ENCODE results near the gene BIN1. TPM values are rescaled to one million over a fixed set of nuclear protein-coding genes. Genes with fewer than 3 reads are reported as not detected.
"Not testable (repeated sequence)": the region's sequence is repeated elsewhere in the genome, so short reads cannot be mapped to it uniquely, and the experiment has no call there.

BIN1 gene
- total RNA-seq, 1 donor from 2014 or later, result 71.6 TPM

DNA sequence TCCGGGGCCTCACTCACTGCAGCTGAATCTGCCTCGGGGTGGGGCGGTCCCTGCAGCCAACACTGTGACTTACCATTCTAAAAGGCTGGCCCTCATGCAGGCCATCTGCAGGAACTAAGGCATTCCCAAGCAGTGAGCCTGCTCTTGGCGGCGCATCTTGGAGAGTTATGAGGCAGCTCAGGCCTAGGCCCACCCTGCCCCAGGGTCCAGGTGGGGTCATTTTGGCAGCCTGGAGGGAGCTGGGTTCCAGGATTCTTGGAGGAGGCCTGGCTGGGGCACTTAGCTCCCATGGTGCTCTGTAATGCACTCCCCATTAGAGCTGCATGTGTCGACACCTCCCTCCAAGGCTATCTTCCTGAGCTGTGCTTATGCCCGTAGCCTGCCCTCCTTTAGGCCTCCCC lies 14.8 kb upstream of the BIN1 start:
- Histone ChIP-seq H3K4me1 (no peaks in the 10 kb centered on the region), H3K27me3 (no peaks in the 10 kb centered on the region), H3K4me3 (no peak overlapping the region), H3K27ac (no peak overlapping the region), H3K9me3 (no peaks in the 10 kb centered on the region), H3K36me3 (no peaks in the 10 kb centered on the region)
- intact Hi-C loops (cut with DNase I), result no loop called here
- TF ChIP-seq, protein P1, sequence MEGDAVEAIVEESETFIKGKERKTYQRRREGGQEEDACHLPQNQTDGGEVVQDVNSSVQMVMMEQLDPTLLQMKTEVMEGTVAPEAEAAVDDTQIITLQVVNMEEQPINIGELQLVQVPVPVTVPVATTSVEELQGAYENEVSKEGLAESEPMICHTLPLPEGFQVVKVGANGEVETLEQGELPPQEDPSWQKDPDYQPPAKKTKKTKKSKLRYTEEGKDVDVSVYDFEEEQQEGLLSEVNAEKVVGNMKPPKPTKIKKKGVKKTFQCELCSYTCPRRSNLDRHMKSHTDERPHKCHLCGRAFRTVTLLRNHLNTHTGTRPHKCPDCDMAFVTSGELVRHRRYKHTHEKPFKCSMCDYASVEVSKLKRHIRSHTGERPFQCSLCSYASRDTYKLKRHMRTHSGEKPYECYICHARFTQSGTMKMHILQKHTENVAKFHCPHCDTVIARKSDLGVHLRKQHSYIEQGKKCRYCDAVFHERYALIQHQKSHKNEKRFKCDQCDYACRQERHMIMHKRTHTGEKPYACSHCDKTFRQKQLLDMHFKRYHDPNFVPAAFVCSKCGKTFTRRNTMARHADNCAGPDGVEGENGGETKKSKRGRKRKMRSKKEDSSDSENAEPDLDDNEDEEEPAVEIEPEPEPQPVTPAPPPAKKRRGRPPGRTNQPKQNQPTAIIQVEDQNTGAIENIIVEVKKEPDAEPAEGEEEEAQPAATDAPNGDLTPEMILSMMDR (IDR thresholded peaks at IDR 0.05), result no peak
- no peak for DNase-seq (ENCODE audit: low spot score in 2 of 2)

DNA sequence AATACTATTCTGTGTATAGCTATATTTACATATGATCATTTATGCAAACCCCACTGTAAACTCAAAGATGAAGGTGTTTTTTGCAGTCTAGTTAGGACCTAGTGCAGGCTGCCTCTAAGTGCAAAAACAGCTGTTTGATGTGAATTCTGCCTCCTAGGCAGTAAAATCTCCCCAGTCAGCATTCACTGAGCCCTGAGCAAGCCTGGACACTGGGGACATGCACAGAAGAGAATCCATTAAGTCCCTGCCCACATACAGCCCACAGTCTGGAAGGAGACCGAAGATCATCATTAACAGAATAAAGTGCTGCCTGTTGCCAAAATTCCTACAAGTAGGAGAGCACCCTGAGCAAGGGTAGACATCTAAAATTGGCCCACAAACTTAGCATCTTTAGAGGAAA lies 14.4 kb upstream of the BIN1 start:
- no peaks in the 10 kb centered on the region for H3K27me3 ChIP-seq
- H3K4me1 ChIP-seq, result no peaks in the 10 kb centered on the region
- H3K36me3 ChIP-seq, result no peaks in the 10 kb centered on the region
- DNase-seq (ENCODE audit: low spot score in 2 of 2), result no peak
- TF ChIP-seq, protein P1 (IDR thresholded peaks at IDR 0.05), result no peak
- H3K27ac ChIP-seq, result no peak overlapping the region
- no peak overlapping the region for H3K4me3 ChIP-seq
- no peaks in the 10 kb centered on the region for H3K9me3 ChIP-seq
- intact Hi-C loops (cut with DNase I), result no loop called here

DNA sequence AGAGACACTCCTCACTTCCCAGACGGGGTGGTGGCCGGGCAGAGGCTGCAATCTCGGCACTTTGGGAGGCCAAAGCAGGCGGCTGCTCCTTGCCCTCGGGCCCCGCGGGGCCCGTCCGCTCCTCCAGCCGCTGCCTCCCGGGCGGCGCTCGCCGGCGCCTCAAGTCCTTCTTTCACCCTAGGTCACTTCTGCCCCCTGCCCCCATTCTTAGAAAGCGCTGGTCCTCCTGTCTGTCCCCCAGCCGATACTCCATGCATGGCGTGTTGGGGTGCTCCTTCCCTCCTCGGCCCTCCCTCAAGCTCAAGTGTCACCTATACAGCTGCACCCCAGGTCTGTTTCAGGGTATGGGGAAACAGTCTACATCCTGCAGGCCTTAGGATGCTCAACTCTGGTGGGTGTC lies 13.5 kb upstream of the BIN1 start:
- H3K36me3 ChIP-seq; H3K27me3 ChIP-seq; intact Hi-C loops (cut with DNase I); H3K4me3 ChIP-seq; DNase-seq (ENCODE audit: low spot score in 2 of 2); H3K9me3 ChIP-seq; H3K27ac ChIP-seq; H3K4me1 ChIP-seq: not testable (repeated sequence)

DNA sequence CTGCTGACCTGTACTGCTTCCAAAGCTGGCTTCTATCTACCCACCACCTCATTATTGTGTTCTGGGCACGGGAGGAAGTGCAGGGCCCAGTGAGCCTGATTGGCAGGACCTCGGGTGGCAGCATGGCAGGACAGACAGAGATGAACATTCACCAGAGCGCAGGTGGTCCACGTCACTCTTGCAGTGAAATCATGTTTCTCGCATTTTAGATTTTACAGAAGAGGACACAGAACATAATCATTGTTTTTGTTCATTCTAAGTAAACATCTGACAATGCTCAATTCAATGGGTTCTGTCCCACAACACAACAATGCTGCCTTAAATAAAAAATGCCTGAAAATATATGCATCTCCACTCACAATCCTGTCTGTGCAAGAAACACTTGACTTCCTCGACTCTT lies 11.5 kb upstream of the BIN1 start:
- no peaks in the 10 kb centered on the region for H3K9me3 ChIP-seq
- intact Hi-C loops (cut with DNase I), result no loop called here
- TF ChIP-seq, protein P1 (IDR thresholded peaks at IDR 0.05), result no peak
- H3K27me3 ChIP-seq, result no peaks in the 10 kb centered on the region
- H3K4me3 ChIP-seq, result no peak overlapping the region
- no peaks in the 10 kb centered on the region for H3K4me1 ChIP-seq
- H3K36me3 ChIP-seq, result no peaks in the 10 kb centered on the region
- no peak overlapping the region for H3K27ac ChIP-seq
- DNase-seq (ENCODE audit: low spot score in 2 of 2), result no peak

DNA sequence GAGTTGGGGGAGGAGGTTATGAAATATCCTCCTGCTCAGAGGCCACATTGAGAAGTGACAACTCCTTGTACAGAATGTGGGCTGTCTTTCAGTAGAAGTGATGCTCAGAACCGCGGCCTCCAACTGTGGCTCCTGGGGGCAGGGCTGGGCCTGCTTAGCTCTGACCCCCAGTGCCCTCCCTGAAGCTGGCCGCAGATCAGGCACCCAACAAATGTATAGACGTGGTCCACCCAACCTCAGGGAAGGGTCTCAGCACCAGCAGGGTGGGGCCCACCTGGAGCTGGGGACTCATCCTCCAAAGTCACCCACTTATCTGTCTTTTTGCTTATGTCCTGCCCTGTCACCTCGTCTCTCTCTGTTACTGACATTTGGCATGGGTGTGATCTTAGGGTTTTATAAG lies 11.1 kb upstream of the BIN1 start:
- Histone ChIP-seq H3K9me3 (no peaks in the 10 kb centered on the region), H3K27me3 (no peaks in the 10 kb centered on the region), H3K4me1 (no peaks in the 10 kb centered on the region), H3K36me3 (no peaks in the 10 kb centered on the region), H3K27ac (no peak overlapping the region), H3K4me3 (no peak overlapping the region)
- DNase-seq (ENCODE audit: low spot score in 2 of 2), result no peak
- TF ChIP-seq, protein P1 (IDR thresholded peaks at IDR 0.05), result no peak
- intact Hi-C loops (cut with DNase I), result no loop called here

DNA sequence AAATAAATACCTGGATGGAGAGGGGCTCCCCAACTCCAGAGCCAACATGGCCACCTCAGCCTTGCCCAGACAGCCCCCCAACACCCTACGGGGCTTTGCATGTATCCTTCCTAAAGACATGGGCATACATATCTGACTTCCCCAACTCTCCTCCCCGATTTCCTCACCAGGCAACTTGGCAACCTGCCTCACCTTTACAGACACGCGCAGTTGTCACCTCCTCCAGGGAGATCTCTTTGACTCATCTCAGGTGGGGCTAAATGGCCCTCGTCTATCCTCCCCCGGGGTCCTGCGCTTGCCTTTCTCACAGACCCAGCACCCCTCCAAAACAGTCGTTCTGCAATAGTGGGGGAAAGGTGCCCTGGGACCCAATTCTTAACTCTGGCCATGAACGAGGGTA lies 10.6 kb upstream of the BIN1 start:
- Histone ChIP-seq H3K4me1 (no peaks in the 10 kb centered on the region), H3K4me3 (no peak overlapping the region), H3K27me3 (no peaks in the 10 kb centered on the region), H3K27ac (no peak overlapping the region), H3K36me3 (no peaks in the 10 kb centered on the region), H3K9me3 (no peaks in the 10 kb centered on the region)
- DNase-seq (ENCODE audit: low spot score in 2 of 2), result no peak
- TF ChIP-seq, protein P1 (IDR thresholded peaks at IDR 0.05), result no peak
- intact Hi-C loops (cut with DNase I), result no loop called here

Data from ascending aorta (tissue), 2 donors.